ENCODE results near the gene NOS1. TPM values are rescaled to one million over a fixed set of nuclear protein-coding genes. Genes with fewer than 3 reads are reported as not detected.
"Not testable (repeated sequence)": the region's sequence is repeated elsewhere in the genome, so short reads cannot be mapped to it uniquely, and the experiment has no call there.

The NOS1 gene
- total RNA-seq, 2 experiments from 2014 or later, result not detected

- DNase-seq; ATAC-seq; H3K27ac Mint-ChIP-seq; CTCF ChIA-PET; H3K9me3 Mint-ChIP-seq (ENCODE audit: insufficient read depth); H3K4me3 Mint-ChIP-seq; H3K36me3 Mint-ChIP-seq (ENCODE audit: low read depth); H3K4me1 Mint-ChIP-seq (ENCODE audit: low read depth); POLR2A ChIA-PET: not testable (repeated sequence)
- peaks cover 17% of the 10 kb centered on the region for H3K27me3 Mint-ChIP-seq (ENCODE audit: low read depth)
Observed at GRCh38 chr12:117195027-117195426, 166.4 kb downstream of the NOS1 start.

GRCh38 chr12:117193903-117194302 is 167.5 kb downstream of the NOS1 start:
- POLR2A ChIA-PET, result no interaction called here
- no peak for DNase-seq
- CTCF ChIA-PET, result no interaction called here
- Mint-ChIP-seq H3K4me3 (no peak overlapping the region), H3K27ac (no peak overlapping the region), H3K36me3 (ENCODE audit: low read depth) (peaks cover 7% of the 10 kb centered on the region), H3K9me3 (ENCODE audit: insufficient read depth) (no peaks in the 10 kb centered on the region), H3K27me3 (ENCODE audit: low read depth) (peaks cover 17% of the 10 kb centered on the region), H3K4me1 (ENCODE audit: low read depth) (peaks cover 12% of the 10 kb centered on the region)
- ATAC-seq, result no peak

- peaks cover 22% of the 10 kb centered on the region for H3K4me1 Mint-ChIP-seq (ENCODE audit: low read depth)
- CTCF ChIA-PET, result not testable (repeated sequence)
Observed at GRCh38 chr12:117192581-117192980, 168.8 kb downstream of the NOS1 start.

GRCh38 chr12:117192057-117192456 is 169.4 kb downstream of the NOS1 start:
- ChIA-PET POLR2A (no interaction called here), CTCF (no interaction called here)
- Mint-ChIP-seq H3K4me3 (no peak overlapping the region), H3K27ac (no peak overlapping the region), H3K27me3 (ENCODE audit: low read depth) (peaks cover 15% of the 10 kb centered on the region), H3K36me3 (ENCODE audit: low read depth) (peaks cover 15% of the 10 kb centered on the region), H3K4me1 (ENCODE audit: low read depth) (peaks cover 25% of the 10 kb centered on the region), H3K9me3 (ENCODE audit: insufficient read depth) (no peaks in the 10 kb centered on the region)
- no peak for ATAC-seq
- no peak for DNase-seq

More at GRCh38 chr12:117192581-117192980, 168.8 kb downstream of the NOS1 start:
- DNase-seq; H3K4me3 Mint-ChIP-seq; H3K27ac Mint-ChIP-seq; POLR2A ChIA-PET; H3K9me3 Mint-ChIP-seq (ENCODE audit: insufficient read depth); ATAC-seq: not testable (repeated sequence)
- Mint-ChIP-seq H3K27me3 (ENCODE audit: low read depth) (peaks cover 15% of the 10 kb centered on the region), H3K36me3 (ENCODE audit: low read depth) (peaks cover 12% of the 10 kb centered on the region)

- peaks cover 27% of the 10 kb centered on the region for H3K36me3 Mint-ChIP-seq (ENCODE audit: low read depth)
- ChIA-PET CTCF (interaction anchor here (0.7 kb wide), 1 partner anchor 1185 kb away, joined by 3 read pairs; no protein-coding TSS in a partner anchor), POLR2A (interaction anchor here (0.6 to 1.1 kb wide), 3 partner anchors 9 to 15 kb away, joined by 3 to 5 read pairs (median 3); no protein-coding TSS in a partner anchor)
- ATAC-seq (peak; percentile 92), DNase-seq (peak; percentile 93)
- peak within 1 kb of the TSS; percentile 88 for H3K4me3 Mint-ChIP-seq
- peaks cover 15% of the 10 kb centered on the region for H3K27me3 Mint-ChIP-seq (ENCODE audit: low read depth)
- peak within 1 kb of the TSS; percentile 89 for H3K27ac Mint-ChIP-seq
- H3K9me3 Mint-ChIP-seq (ENCODE audit: insufficient read depth), result no peaks in the 10 kb centered on the region
- H3K4me1 Mint-ChIP-seq (ENCODE audit: low read depth), result peaks cover 25% of the 10 kb centered on the region
Observed at GRCh38 chr12:117190210-117190781, 171.1 kb downstream of the NOS1 start, which contains the start of gene FBXO21. Gene FBXO21, minus strand, starts transcription at chr12:117190470. Its CDS starts 14 bp downstream, at chr12:117190456.

- peak; percentile 52 for DNase-seq
- Mint-ChIP-seq H3K9me3 (ENCODE audit: insufficient read depth) (no peaks in the 10 kb centered on the region), H3K4me3 (peak overlapping the region; percentile 88), H3K4me1 (ENCODE audit: low read depth) (peaks cover 25% of the 10 kb centered on the region), H3K27ac (peak overlapping the region; percentile 88), H3K27me3 (ENCODE audit: low read depth) (peaks cover 15% of the 10 kb centered on the region), H3K36me3 (ENCODE audit: low read depth) (peaks cover 32% of the 10 kb centered on the region)
- ChIA-PET CTCF (interaction anchor here (0.7 kb wide), 1 partner anchor 1186 kb away, joined by 3 read pairs; no protein-coding TSS in a partner anchor), POLR2A (interaction anchor here (0.6 to 1.1 kb wide), 3 partner anchors 8 to 14 kb away, joined by 3 to 5 read pairs (median 3); no protein-coding TSS in a partner anchor)
- ATAC-seq, result peak; percentile 43
Observed at GRCh38 chr12:117189725-117190209, 171.7 kb downstream of the NOS1 start.

GRCh38 chr12:117188961-117189724 is 172.3 kb downstream of the NOS1 start:
- Mint-ChIP-seq H3K27me3 (ENCODE audit: low read depth) (peaks cover 15% of the 10 kb centered on the region), H3K9me3 (ENCODE audit: insufficient read depth) (no peaks in the 10 kb centered on the region), H3K4me1 (ENCODE audit: low read depth) (peaks cover 25% of the 10 kb centered on the region), H3K36me3 (ENCODE audit: low read depth) (peaks cover 37% of the 10 kb centered on the region), H3K27ac (peak overlapping the region; percentile 88), H3K4me3 (peak overlapping the region; percentile 88)
- ATAC-seq (no peak), DNase-seq (no peak)
- POLR2A ChIA-PET, result no interaction called here
- CTCF ChIA-PET, result no interaction called here

GRCh38 chr12:117188121-117188665 is 173.2 kb downstream of the NOS1 start:
- DNase-seq, result no peak
- Mint-ChIP-seq H3K9me3 (ENCODE audit: insufficient read depth) (no peaks in the 10 kb centered on the region), H3K4me1 (ENCODE audit: low read depth) (peaks cover 25% of the 10 kb centered on the region), H3K36me3 (ENCODE audit: low read depth) (peaks cover 45% of the 10 kb centered on the region), H3K4me3 (peak overlapping the region; percentile 88), H3K27me3 (ENCODE audit: low read depth) (peaks cover 10% of the 10 kb centered on the region), H3K27ac (no peak overlapping the region)
- ATAC-seq, result no peak
- ChIA-PET CTCF (no interaction called here), POLR2A (interaction anchor here (0.7 kb wide), 1 partner anchor 11 kb away, joined by 3 read pairs; no protein-coding TSS in a partner anchor)

GRCh38 chr12:117187421-117187820 is 174.0 kb downstream of the NOS1 start:
- Mint-ChIP-seq H3K27me3 (ENCODE audit: low read depth) (peaks cover 8% of the 10 kb centered on the region), H3K27ac (no peak overlapping the region), H3K4me1 (ENCODE audit: low read depth) (peaks cover 25% of the 10 kb centered on the region), H3K9me3 (ENCODE audit: insufficient read depth) (no peaks in the 10 kb centered on the region), H3K36me3 (ENCODE audit: low read depth) (peaks cover 45% of the 10 kb centered on the region), H3K4me3 (no peak overlapping the region)
- ATAC-seq (no peak), DNase-seq (no peak)
- POLR2A ChIA-PET, result no interaction called here
- CTCF ChIA-PET, result no interaction called here

- H3K27ac Mint-ChIP-seq, result no peak overlapping the region
- ATAC-seq (no peak), DNase-seq (no peak)
- peaks cover 4% of the 10 kb centered on the region for H3K4me1 Mint-ChIP-seq (ENCODE audit: low read depth)
- CTCF ChIA-PET, result interaction anchor here (0.6 to 0.8 kb wide), 2 partner anchors 12 to 86 kb away, joined by 4 read pairs; no protein-coding TSS in a partner anchor
- peaks cover 5% of the 10 kb centered on the region for H3K9me3 Mint-ChIP-seq (ENCODE audit: insufficient read depth)
- no peak overlapping the region for H3K4me3 Mint-ChIP-seq
- H3K27me3 Mint-ChIP-seq (ENCODE audit: low read depth), result no peaks in the 10 kb centered on the region
- POLR2A ChIA-PET, result interaction anchor here (0.6 kb wide), 1 partner anchor 89 kb away, joined by 3 read pairs; no protein-coding TSS in a partner anchor
- peaks cover 72% of the 10 kb centered on the region for H3K36me3 Mint-ChIP-seq (ENCODE audit: low read depth)
Observed at GRCh38 chr12:117182866-117183265, 178.6 kb downstream of the NOS1 start.

GRCh38 chr12:117181468-117181843 is 180.0 kb downstream of the NOS1 start:
- H3K36me3 Mint-ChIP-seq (ENCODE audit: low read depth), result peaks cover 69% of the 10 kb centered on the region
- H3K27ac Mint-ChIP-seq; ATAC-seq; H3K4me1 Mint-ChIP-seq (ENCODE audit: low read depth); H3K4me3 Mint-ChIP-seq; H3K9me3 Mint-ChIP-seq (ENCODE audit: insufficient read depth); DNase-seq; H3K27me3 Mint-ChIP-seq (ENCODE audit: low read depth): not testable (repeated sequence)
- ChIA-PET POLR2A (interaction anchor here (1.6 kb wide), 1 partner anchor 9 kb away, joined by 5 read pairs; the partner anchor contains the start of gene FBXO21), CTCF (interaction anchor here (1.0 to 1.4 kb wide), 2 partner anchors 12 to 13 kb away, joined by 3 read pairs; no protein-coding TSS in a partner anchor)

Data from activated CD8-positive, alpha-beta T cell treated with anti-CD3 and anti-CD28 coated beads, Interleukin-2, amount 10 ng/mL, durations not matched to agents 7 days and 5 days (primary cell).